HepG2 (cell line): ENCODE measurements around the gene COL2A1. TPM values are rescaled to one million over a fixed set of nuclear protein-coding genes. Genes with fewer than 3 reads are reported as not detected.

Experiments
- ATAC-seq: fragments of 200-7000 bp; cut with Tn5 transposase; 3 replicates; pipeline ENCODE4 v1.9.1; 2020; ENCODE audit warnings: mild to moderate bottlenecking, moderate library complexity
- BruUV-seq: library from RNA; stranded (reverse); fragments of 400-500 nt; replicated peaks from 2 replicates; lab custom pipeline; 2021; lab: Mats Ljungman, UMichigan
- CTCF ChIA-PET: fragments of 300-600 bp; formaldehyde crosslinking; extraction: SDS; loops from one replicate; lab custom pipeline; 2021; ENCODE audit warnings: low total read pairs, inconsistent platforms, low intra/inter-chr PET ratio; lab: Yijun Ruan, JAX
- POLR2A ChIA-PET: fragments of 350-600 bp; sonication (Branson Sonifier 250); formaldehyde crosslinking; loops from one replicate; lab custom pipeline; 2020; ENCODE audit warnings: antibody characterized with exemption, inconsistent platforms; lab: Yijun Ruan, JAX
- DNase-seq: peaks from one replicate; pipeline ENCODE4 v3.0.0-alpha.2; 2015; ENCODE audit warnings: low spot score
- FAIRE-seq: peaks from 3 replicates; lab custom pipeline; 2011; peaks lifted over from hg19 to GRCh38; lab: Jason Lieb, UNC
- H2AFZ ChIP-seq: one replicate; pipeline ENCODE4 v1.6.1; 2011; ENCODE audit warnings: low read length, inconsistent platforms
- H3K27ac ChIP-seq: fragments of 300-600 bp; 3 replicates; pipeline ENCODE4 v1.8.0; 2011; ENCODE audit warnings: mixed run types, mild to moderate bottlenecking, mixed read lengths, low read length, inconsistent platforms; ENCODE audit not compliant: insufficient read depth; ENCODE audit errors: extremely low read length
- H3K27me3 ChIP-seq, 2 experiments: fragments of 200-600 bp in 1 of 2; 2 replicates in 1 of 2; 3 replicates in 1 of 2; pipeline versions ENCODE4 v1.6.0 to v1.8.0; 2011; ENCODE audit warnings: low read length in 2 of 2, mild to moderate bottlenecking in 2 of 2, moderate library complexity in 2 of 2, inconsistent platforms in 1 of 2; ENCODE audit not compliant: insufficient read depth in 2 of 2, control insufficient read depth in 1 of 2
- H3K36me3 ChIP-seq, 2 experiments: fragments of 200-600 bp in 1 of 2; replicated peaks in 1 of 2; 2 replicates in 1 of 2; 3 replicates in 1 of 2; pipeline versions ENCODE4 v1.5.1 to v1.8.0; 2011; ENCODE audit warnings: low read length in 2 of 2, inconsistent platforms in 1 of 2; ENCODE audit not compliant: insufficient read depth in 2 of 2, control insufficient read depth in 1 of 2
- H3K4me1 ChIP-seq: 2 replicates; pipeline ENCODE4 v1.5.1; 2012; ENCODE audit warnings: low read length, inconsistent platforms; ENCODE audit not compliant: insufficient read depth
- H3K4me2 ChIP-seq: 2 replicates; pipeline ENCODE4 v1.6.0; 2011; ENCODE audit warnings: low read depth, low read length, inconsistent platforms
- H3K4me3 ChIP-seq, 3 experiments: fragments of 200-600 bp in 1 of 3; sonication (generic), shearing (Covaris generic) in 1 of 3; replicated peaks in 1 of 3; 2 replicates each; pipeline ENCODE4 v1.5.1; 2011 to 2016; ENCODE audit warnings: low read length in 3 of 3, inconsistent platforms in 2 of 3, low read depth in 2 of 3, mild to moderate bottlenecking in 2 of 3, control low read depth in 1 of 3, mixed read lengths in 1 of 3; ENCODE audit not compliant: insufficient read depth in 1 of 3
- H3K79me2 ChIP-seq: one replicate; pipeline ENCODE4 v1.6.1; 2011; ENCODE audit warnings: low read length, inconsistent platforms; ENCODE audit not compliant: insufficient read depth
- H3K9ac ChIP-seq: 2 replicates; pipeline ENCODE4 v1.6.0; 2011; ENCODE audit warnings: mild to moderate bottlenecking, low read depth, low read length, inconsistent platforms; ENCODE audit not compliant: insufficient read depth
- H3K9me3 ChIP-seq: 2 replicates; pipeline ENCODE4 v1.5.1; 2012; ENCODE audit warnings: mild to moderate bottlenecking, low read length
- H4K20me1 ChIP-seq: 2 replicates; pipeline ENCODE4 v1.6.0; 2011; ENCODE audit warnings: inconsistent platforms, mild to moderate bottlenecking, low read length, moderate library complexity; ENCODE audit not compliant: insufficient read depth
- ATF7-NPFF ChIP-seq: sonication (generic); formaldehyde crosslinking; IDR thresholded peaks from 2 replicates; pipeline ENCODE4 v1.8.1; 2023; ENCODE audit warnings: mild to moderate bottlenecking, low read depth, missing genetic modification reagents, moderate library complexity
- CENPX ChIP-seq: sonication (generic); formaldehyde crosslinking; IDR thresholded peaks from 2 replicates; pipeline ENCODE4 v1.9.0; 2021; ENCODE audit warnings: mild to moderate bottlenecking, missing genetic modification reagents, moderate library complexity
- HNRNPH1 ChIP-seq: fragments of 200-400 bp; formaldehyde crosslinking; optimal IDR thresholded peaks from 2 replicates; pipeline ENCODE3; 2017; ENCODE audit warnings: mild to moderate bottlenecking, low read depth, low read length
- MTA1 ChIP-seq: sonication (generic); formaldehyde crosslinking; IDR thresholded peaks from 2 replicates; pipeline ENCODE4 v1.4.0; 2020; ENCODE audit warnings: missing genetic modification reagents, mild to moderate bottlenecking, borderline replicate concordance
- MTF1 ChIP-seq: sonication (generic); formaldehyde crosslinking; IDR thresholded peaks from 2 replicates; pipeline ENCODE4 v1.5.0; 2020; ENCODE audit warnings: missing genetic modification reagents
- MXD4 ChIP-seq: IDR thresholded peaks from 2 replicates; pipeline ENCODE4 v1.6.1; 2016; ENCODE audit warnings: mild to moderate bottlenecking, missing biosample characterization, missing genetic modification reagents
- NR2F2 ChIP-seq: IDR thresholded peaks from 2 replicates; pipeline ENCODE4 v1.6.1; 2012; ENCODE audit warnings: low read depth, inconsistent platforms, borderline replicate concordance
- PCBP1 ChIP-seq: fragments of 200-400 bp; formaldehyde crosslinking; IDR thresholded peaks from 2 replicates; pipeline ENCODE4 v1.6.1; 2017; ENCODE audit warnings: mild to moderate bottlenecking, low read depth, low read length, borderline replicate concordance
- PHF20 ChIP-seq: sonication (generic); formaldehyde crosslinking; IDR thresholded peaks from 2 replicates; pipeline ENCODE4 v1.5.0; 2020; ENCODE audit warnings: mild to moderate bottlenecking, missing genetic modification reagents
- RFX1 ChIP-seq: fragments of 450-650 bp; IDR thresholded peaks from 2 replicates; pipeline ENCODE4 v1.6.1; 2017
- SMAD3 ChIP-seq: sonication (generic); formaldehyde crosslinking; IDR thresholded peaks from 2 replicates; pipeline ENCODE4 v1.4.0; 2020; ENCODE audit warnings: missing genetic modification reagents
- TP53 ChIP-seq: sonication (generic); formaldehyde crosslinking; conservative IDR thresholded peaks from 2 replicates; pipeline ENCODE4 v1.4.0; 2020; ENCODE audit warnings: missing genetic modification reagents
- ZFY ChIP-seq: sonication (generic); formaldehyde crosslinking; IDR thresholded peaks from 2 replicates; pipeline ENCODE4 v1.4.0; 2020; ENCODE audit warnings: missing genetic modification reagents
- ZNF768 ChIP-seq: sonication (generic); formaldehyde crosslinking; IDR thresholded peaks from 2 replicates; pipeline ENCODE4 v1.4.0; 2020; ENCODE audit warnings: missing genetic modification reagents
- ZSCAN21 ChIP-seq: sonication (generic); formaldehyde crosslinking; IDR thresholded peaks from 2 replicates; pipeline ENCODE4 v1.8.0; 2022; ENCODE audit warnings: mild to moderate bottlenecking, missing genetic modification reagents, moderate library complexity, borderline replicate concordance
- WGBS: methylation state at CpG from one replicate; pipeline ENCODE4 v1.1.6; 2017; ENCODE audit warnings: low lambda C conversion rate; 5-methylcytosine and 5-hydroxymethylcytosine counted together
- in situ Hi-C: cut with HindIII; loops from 2 replicates; pipeline ENCODE4 v1.10.0; 2017; ENCODE audit warnings: low pct_unique_long_range_greater_than_20kb; ENCODE audit not compliant: extremely low pct_ligation_motif_present
- intact Hi-C: fragments of 100-400 bp; cut with micrococcal nuclease; formaldehyde crosslinking; loops from one replicate; pipeline ENCODE4 v1.10.0; 2022; ENCODE audit not compliant: unreplicated experiment
- polyA plus RNA-seq, 8 experiments: library from polyadenylated mRNA; depleted of rRNA in 3 of 8; stranded (reverse) in 7 of 8; unstranded in 1 of 8; fragments of >200 nt; fragmentation: Illumina TruSeq in 4 of 8; extraction: Trizol in 4 of 8; gene quantifications; 2 replicates each; pipeline versions ENCODE4 v1.2.1 to v1.2.3, GENCODE V29; 2011 to 2016; ENCODE audit warnings: low read depth in 4 of 8, missing spikeins in 1 of 8, mixed read lengths in 1 of 8; ENCODE audit not compliant: insufficient read depth in 1 of 8
- total RNA-seq, 5 experiments: library from RNA; depleted of rRNA; stranded (reverse); fragments of >200 nt; fragmentation: Illumina TruSeq; extraction: Trizol; gene quantifications; 2 replicates each; pipeline ENCODE4 v1.2.3, GENCODE V29; 2016; ENCODE audit warnings: low read depth in 1 of 5
- TF ChIP-seq, protein P1 (sequence below): sonication (generic); formaldehyde crosslinking; IDR thresholded peaks from 2 replicates; pipeline ENCODE4 v1.4.0; 2020; ENCODE audit warnings: missing genetic modification reagents
- TF ChIP-seq, protein P2 (sequence below): IDR thresholded peaks from 2 replicates; pipeline ENCODE4 v1.6.1; 2016
- TF ChIP-seq, protein P3 (sequence below): sonication (generic); formaldehyde crosslinking; IDR thresholded peaks from 2 replicates; pipeline ENCODE4 v1.8.0; 2023; ENCODE audit warnings: mild to moderate bottlenecking, missing genetic modification reagents

Gene COL2A1
- total and polyA plus RNA-seq, 2 of the 13 experiments (the other 11 are each of a cell fraction or from before 2014, with no cell fraction given): 7.4 to 38.3 TPM

DNA sequence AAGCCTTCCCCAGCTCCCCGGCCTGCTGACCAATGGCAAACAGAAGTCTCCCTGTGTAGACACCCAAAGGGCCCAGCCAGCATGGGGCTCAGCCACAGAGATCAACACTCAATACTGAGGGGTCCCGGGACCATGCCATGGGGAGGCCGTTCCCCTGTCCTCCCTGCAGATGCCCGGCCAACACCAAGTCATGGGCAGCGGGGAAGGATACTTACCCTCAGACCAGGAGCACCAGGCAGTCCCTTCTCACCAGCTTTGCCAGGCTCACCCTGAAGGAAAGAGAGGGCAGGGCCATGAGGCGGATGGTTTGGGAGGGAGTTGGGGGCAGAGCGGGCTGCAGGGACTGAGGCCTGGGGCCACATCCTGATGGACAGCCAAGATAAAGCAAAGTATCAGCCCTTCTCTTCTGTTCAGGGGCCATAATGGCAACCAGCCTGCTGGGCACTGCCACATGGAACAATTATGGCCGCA is 19.9 kb downstream of the COL2A1 start:
- Histone ChIP-seq H3K4me3 (no peak overlapping the region), H4K20me1 (no peaks in the 10 kb centered on the region), H3K27ac (no peak overlapping the region), H3K27me3 (peaks cover 0 to 4% of the 10 kb centered on the region in 2 experiments; a peak in 1 of 5 replicates), H3K4me1 (peaks cover 13% of the 10 kb centered on the region), H3K79me2 (no peaks in the 10 kb centered on the region), H2AFZ (no peak overlapping the region), H3K4me2 (no peak overlapping the region), H3K9ac (no peak overlapping the region), H3K9me3 (no peaks in the 10 kb centered on the region), H3K36me3 (no peaks in the 10 kb centered on the region)
- FAIRE-seq (no peak), ATAC-seq (no peak), DNase-seq (no peak)
- in situ Hi-C loops (no loop called here), intact Hi-C loops (no loop called here)
- CTCF ChIA-PET: no interaction called here
- no TSS peak for BruUV-seq
- WGBS: 67% methylated on average over 7 of the region's 8 CpGs
- TF ChIP-seq CENPX: no peak
- TF ChIP-seq NR2F2: no peak
- TF ChIP-seq TP53: no peak
- POLR2A ChIA-PET: no interaction called here

DNA sequence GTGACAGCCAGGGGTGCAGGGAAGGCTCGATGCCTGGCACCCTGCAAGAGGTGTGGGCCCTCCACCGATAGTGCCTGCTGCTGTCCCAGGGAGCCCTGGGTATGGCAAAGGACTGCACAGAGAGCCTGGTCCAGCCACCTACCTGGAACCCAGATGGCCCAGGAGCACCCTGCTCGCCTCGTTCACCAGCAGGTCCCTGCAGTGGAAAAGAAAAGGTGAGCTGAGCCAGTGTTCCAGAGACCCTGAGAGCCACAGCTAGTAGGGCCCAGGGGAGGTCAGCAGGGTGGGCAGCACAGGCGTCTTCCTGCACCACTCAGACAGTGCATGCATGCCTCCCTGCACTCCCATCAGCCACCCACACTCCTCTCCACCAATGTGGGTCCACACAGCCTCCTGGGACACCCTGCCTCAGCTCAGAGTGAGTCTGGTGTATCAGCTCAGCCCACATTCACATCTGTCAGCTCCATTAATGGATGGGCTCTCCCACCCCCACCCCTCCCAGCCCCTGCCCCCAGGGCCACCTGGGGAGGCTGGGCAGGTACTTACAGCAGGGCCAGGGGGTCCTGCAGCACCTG is 20.6 kb downstream of the COL2A1 start:
- Histone ChIP-seq H3K27me3 (peaks cover 0 to 4% of the 10 kb centered on the region in 2 experiments; a peak in 1 of 5 replicates), H3K36me3 (no peaks in the 10 kb centered on the region), H3K4me2 (no peak overlapping the region), H3K27ac (no peak overlapping the region), H3K4me1 (peaks cover 13% of the 10 kb centered on the region), H3K79me2 (no peaks in the 10 kb centered on the region), H3K4me3 (no peak overlapping the region), H3K9me3 (no peaks in the 10 kb centered on the region), H3K9ac (no peak overlapping the region), H2AFZ (no peak overlapping the region), H4K20me1 (no peaks in the 10 kb centered on the region)
- intact Hi-C loops (no loop called here), in situ Hi-C loops (no loop called here)
- ChIA-PET POLR2A (no interaction called here), CTCF (no interaction called here)
- FAIRE-seq (no peak), ATAC-seq (no peak), DNase-seq (no peak)
- BruUV-seq: no TSS peak
- 35% methylated on average over 5 of the region's 5 CpGs for WGBS
- TF ChIP-seq, protein P1, sequence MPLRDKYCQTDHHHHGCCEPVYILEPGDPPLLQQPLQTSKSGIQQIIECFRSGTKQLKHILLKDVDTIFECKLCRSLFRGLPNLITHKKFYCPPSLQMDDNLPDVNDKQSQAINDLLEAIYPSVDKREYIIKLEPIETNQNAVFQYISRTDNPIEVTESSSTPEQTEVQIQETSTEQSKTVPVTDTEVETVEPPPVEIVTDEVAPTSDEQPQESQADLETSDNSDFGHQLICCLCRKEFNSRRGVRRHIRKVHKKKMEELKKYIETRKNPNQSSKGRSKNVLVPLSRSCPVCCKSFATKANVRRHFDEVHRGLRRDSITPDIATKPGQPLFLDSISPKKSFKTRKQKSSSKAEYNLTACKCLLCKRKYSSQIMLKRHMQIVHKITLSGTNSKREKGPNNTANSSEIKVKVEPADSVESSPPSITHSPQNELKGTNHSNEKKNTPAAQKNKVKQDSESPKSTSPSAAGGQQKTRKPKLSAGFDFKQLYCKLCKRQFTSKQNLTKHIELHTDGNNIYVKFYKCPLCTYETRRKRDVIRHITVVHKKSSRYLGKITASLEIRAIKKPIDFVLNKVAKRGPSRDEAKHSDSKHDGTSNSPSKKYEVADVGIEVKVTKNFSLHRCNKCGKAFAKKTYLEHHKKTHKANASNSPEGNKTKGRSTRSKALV (CRISPR knock-in tag): no peak
- TF ChIP-seq, protein P2, sequence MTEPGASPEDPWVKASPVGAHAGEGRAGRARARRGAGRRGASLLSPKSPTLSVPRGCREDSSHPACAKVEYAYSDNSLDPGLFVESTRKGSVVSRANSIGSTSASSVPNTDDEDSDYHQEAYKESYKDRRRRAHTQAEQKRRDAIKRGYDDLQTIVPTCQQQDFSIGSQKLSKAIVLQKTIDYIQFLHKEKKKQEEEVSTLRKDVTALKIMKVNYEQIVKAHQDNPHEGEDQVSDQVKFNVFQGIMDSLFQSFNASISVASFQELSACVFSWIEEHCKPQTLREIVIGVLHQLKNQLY (CRISPR knock-in tag): no peak
- TF ChIP-seq MXD4 (CRISPR knock-in tag) (no peak), MTA1 (CRISPR knock-in tag) (no peak), PHF20 (CRISPR knock-in tag) (no peak), ZFY (no peak), ATF7-NPFF (CRISPR knock-in tag) (no peak), MTF1 (no peak), PCBP1 (no peak), ZNF768 (CRISPR knock-in tag) (no peak), SMAD3 (CRISPR knock-in tag) (no peak), HNRNPH1 (no peak), ZSCAN21 (CRISPR knock-in tag) (no peak), RFX1 (no peak)
- TF ChIP-seq, protein P3, sequence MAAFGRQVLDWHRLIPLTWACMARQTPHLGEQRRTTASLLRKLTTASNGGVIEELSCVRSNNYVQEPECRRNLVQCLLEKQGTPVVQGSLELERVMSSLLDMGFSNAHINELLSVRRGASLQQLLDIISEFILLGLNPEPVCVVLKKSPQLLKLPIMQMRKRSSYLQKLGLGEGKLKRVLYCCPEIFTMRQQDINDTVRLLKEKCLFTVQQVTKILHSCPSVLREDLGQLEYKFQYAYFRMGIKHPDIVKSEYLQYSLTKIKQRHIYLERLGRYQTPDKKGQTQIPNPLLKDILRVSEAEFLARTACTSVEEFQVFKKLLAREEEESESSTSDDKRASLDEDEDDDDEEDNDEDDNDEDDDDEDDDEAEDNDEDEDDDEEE: no peak
